Mesothelial cell of epicardium (in vitro differentiated cells): ENCODE measurements around the gene P2RX2. TPM values are rescaled to one million over a fixed set of nuclear protein-coding genes. Genes with fewer than 3 reads are reported as not detected.

Experiments used
- DNase-seq, 2 experiments: peaks; one replicate each; pipeline ENCODE4 v3.0.0; 2021; ENCODE audit warnings: low spot score in 2 of 2; ENCODE audit not compliant: unreplicated experiment in 2 of 2
- H3K27ac Mint-ChIP-seq: 2 replicates; pipeline ENCODE4 v1.8.0; 2021; ENCODE audit warnings: mixed read lengths
- H3K27me3 Mint-ChIP-seq: 2 replicates; pipeline ENCODE4 v1.8.0; 2021; ENCODE audit warnings: low read depth, mixed read lengths
- H3K36me3 Mint-ChIP-seq: 2 replicates; pipeline ENCODE4 v1.8.0; 2021; ENCODE audit warnings: mixed read lengths
- H3K4me1 Mint-ChIP-seq: 2 replicates; pipeline ENCODE4 v1.8.0; 2021; ENCODE audit warnings: mixed read lengths
- H3K4me3 Mint-ChIP-seq: 2 replicates; pipeline ENCODE4 v1.8.0; 2021; ENCODE audit warnings: mild to moderate bottlenecking, moderate library complexity, mixed read lengths
- H3K9me3 Mint-ChIP-seq: 2 replicates; pipeline ENCODE4 v1.8.0; 2021; ENCODE audit warnings: mixed read lengths
- CTCF ChIP-seq: fragments of 200-600 bp; sonication (generic); IDR thresholded peaks from one replicate; pipeline ENCODE4 v1.5.0; 2021; ENCODE audit warnings: antibody characterized with exemption; ENCODE audit not compliant: unreplicated experiment
- total RNA-seq: library from RNA; stranded (reverse); gene quantifications from 3 replicates; pipeline ENCODE4 v1.2.1, GENCODE V29; 2021

Gene P2RX2
- total RNA-seq, 1 donor from 2014 or later = 7.3 TPM

- Mint-ChIP-seq H3K4me3 (no peak overlapping the region), H3K27ac (no peak overlapping the region), H3K27me3 (no peaks in the 10 kb centered on the region), H3K4me1 (no peaks in the 10 kb centered on the region), H3K36me3 (peaks cover 54% of the 10 kb centered on the region), H3K9me3 (no peaks in the 10 kb centered on the region)
- no peak for DNase-seq
- no peak for TF ChIP-seq CTCF
Measured at GRCh38 chr12:132661972-132662371, 43.4 kb downstream of the P2RX2 start.

- no peaks in the 10 kb centered on the region for H3K9me3 Mint-ChIP-seq
- no peak overlapping the region for H3K27ac Mint-ChIP-seq
- DNase-seq = no peak
- H3K36me3 Mint-ChIP-seq = peaks cover 48% of the 10 kb centered on the region
- TF ChIP-seq CTCF = no peak
- H3K4me3 Mint-ChIP-seq = no peak overlapping the region
- H3K4me1 Mint-ChIP-seq = no peaks in the 10 kb centered on the region
- no peaks in the 10 kb centered on the region for H3K27me3 Mint-ChIP-seq
Measured at GRCh38 chr12:132662901-132663755, 44.6 kb downstream of the P2RX2 start.

GRCh38 chr12:132664206-132665148, 45.9 kb downstream of the P2RX2 start:
- no peak for TF ChIP-seq CTCF
- peaks cover 50% of the 10 kb centered on the region for H3K36me3 Mint-ChIP-seq
- no peak overlapping the region for H3K27ac Mint-ChIP-seq

GRCh38 chr12:132665149-132665491, 46.5 kb downstream of the P2RX2 start:
- Mint-ChIP-seq H3K9me3 (no peaks in the 10 kb centered on the region), H3K4me1 (no peaks in the 10 kb centered on the region), H3K27ac (no peak overlapping the region), H3K4me3 (no peak overlapping the region), H3K36me3 (peaks cover 52% of the 10 kb centered on the region), H3K27me3 (no peaks in the 10 kb centered on the region)
- DNase-seq = no peak
- no peak for TF ChIP-seq CTCF

More at GRCh38 chr12:132664206-132665148, 45.9 kb downstream of the P2RX2 start:
- Mint-ChIP-seq H3K9me3 (no peaks in the 10 kb centered on the region), H3K4me3 (no peak overlapping the region), H3K27me3 (no peaks in the 10 kb centered on the region), H3K4me1 (no peaks in the 10 kb centered on the region)
- no peak for DNase-seq

GRCh38 chr12:132665794-132666193, 47.2 kb downstream of the P2RX2 start:
- TF ChIP-seq CTCF = no peak
- no peak for DNase-seq
- H3K4me3 Mint-ChIP-seq = no peak overlapping the region
- no peaks in the 10 kb centered on the region for H3K27me3 Mint-ChIP-seq
- H3K4me1 Mint-ChIP-seq = no peaks in the 10 kb centered on the region
- H3K27ac Mint-ChIP-seq = no peak overlapping the region
- peaks cover 51% of the 10 kb centered on the region for H3K36me3 Mint-ChIP-seq
- H3K9me3 Mint-ChIP-seq = no peaks in the 10 kb centered on the region
